Activated T-cell treated with anti-CD3 and anti-CD28 coated beads, Interleukin-2, amount 50 U/mL, for 72 hours (primary cell): Measurements from ENCODE around the gene RPS24. TPM values are rescaled to one million over a fixed set of nuclear protein-coding genes. Genes with fewer than 3 reads are reported as not detected.
"Not testable (repeated sequence)": the region's sequence is repeated elsewhere in the genome, so short reads cannot be mapped to it uniquely, and the experiment has no call there.

ENCODE experiments used
- ATAC-seq, 2 donors: fragments of 150-1000 bp; cut with Tn5 transposase; replicated peaks in 1 of 2; 2 replicates each; pipeline ENCODE4 v1.10.0; 2021; ENCODE audit warnings: moderate library complexity in 2 of 2, mild to moderate bottlenecking in 1 of 2
- DNase-seq, 2 donors: peaks; one replicate each; pipeline ENCODE4 v3.0.0; 2021 to 2022; ENCODE audit warnings: mixed read lengths in 1 of 2
- H3K27ac Mint-ChIP-seq: one replicate; pipeline ENCODE4 v1.8.0; 2022; ENCODE audit warnings: mild to moderate bottlenecking, moderate library complexity, mixed read lengths
- H3K27me3 Mint-ChIP-seq: one replicate; pipeline ENCODE4 v1.8.0; 2022; ENCODE audit warnings: low read depth, mixed read lengths
- H3K36me3 Mint-ChIP-seq, 2 donors: one replicate each; pipeline ENCODE4 v1.8.0; 2022; ENCODE audit warnings: mixed read lengths in 2 of 2, mild to moderate bottlenecking in 1 of 2; ENCODE audit not compliant: insufficient read depth in 2 of 2
- H3K4me1 Mint-ChIP-seq: one replicate; pipeline ENCODE4 v1.8.0; 2022; ENCODE audit warnings: low read depth, mixed read lengths
- H3K4me3 Mint-ChIP-seq, 2 donors: one replicate each; pipeline ENCODE4 v1.8.0; 2022; ENCODE audit warnings: mild to moderate bottlenecking in 2 of 2, mixed read lengths in 2 of 2, moderate library complexity in 2 of 2
- H3K9me3 Mint-ChIP-seq, 2 donors: one replicate each; pipeline ENCODE4 v1.8.0; 2022; ENCODE audit warnings: mixed read lengths in 2 of 2
- total RNA-seq, 2 donors: library from RNA; stranded (reverse); gene quantifications; one replicate each; pipeline ENCODE4 v1.2.3, GENCODE V29; 2022

RPS24 gene
- total RNA-seq, 2 donors from 2014 or later, result 1,385 to 1,724 TPM

DNA sequence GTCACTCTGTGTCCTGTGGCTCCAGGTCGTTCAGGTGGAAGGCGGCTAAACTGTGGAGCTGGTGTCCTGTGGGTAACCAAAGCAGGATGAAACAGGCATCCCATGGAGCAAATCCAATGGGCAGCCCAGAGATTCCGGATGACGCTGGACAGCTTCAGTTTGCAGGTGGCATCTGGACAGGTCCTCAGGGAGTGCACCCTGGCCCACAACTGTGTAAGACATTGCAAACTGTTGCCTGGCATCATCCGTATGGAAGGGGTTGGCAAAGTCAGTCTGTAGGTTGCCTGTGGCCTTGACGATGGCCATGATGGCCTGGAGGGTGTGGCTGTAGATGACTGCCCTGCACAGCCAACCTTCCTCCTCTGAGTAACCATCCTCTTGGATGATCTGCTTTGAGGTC is 35.5 kb downstream of the RPS24 start:
- Mint-ChIP-seq H3K4me3 (no peak overlapping the region), H3K36me3 (peaks cover under 1% of the 10 kb centered on the region in 2 donors), H3K27me3 (no peaks in the 10 kb centered on the region), H3K27ac (no peak overlapping the region), H3K9me3 (no peaks in the 10 kb centered on the region), H3K4me1 (no peaks in the 10 kb centered on the region)
- ATAC-seq (no peak), DNase-seq (no peak)

DNA sequence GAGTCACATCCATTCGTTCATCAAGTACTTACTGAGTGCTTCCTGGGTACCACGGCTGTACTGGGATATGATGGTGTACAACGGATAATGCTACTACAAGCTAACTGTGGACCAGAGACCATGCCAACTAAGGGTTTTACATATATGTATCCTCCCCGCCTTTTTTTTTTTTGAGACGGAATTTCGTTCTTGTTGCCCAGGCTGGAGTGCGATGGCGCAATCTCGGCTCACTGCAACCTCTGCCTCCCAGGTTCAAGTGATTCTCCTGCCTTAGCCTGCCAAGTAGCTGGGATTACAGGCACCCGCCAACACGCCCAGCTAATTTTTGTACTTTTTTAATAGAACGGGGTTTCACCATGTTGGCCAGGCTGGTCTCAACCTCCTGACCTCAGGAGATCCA is 36.4 kb downstream of the RPS24 start:
- not testable (repeated sequence) for ATAC-seq, H3K36me3 Mint-ChIP-seq, H3K27me3 Mint-ChIP-seq, H3K27ac Mint-ChIP-seq, H3K4me3 Mint-ChIP-seq, H3K4me1 Mint-ChIP-seq, DNase-seq, H3K9me3 Mint-ChIP-seq

DNA sequence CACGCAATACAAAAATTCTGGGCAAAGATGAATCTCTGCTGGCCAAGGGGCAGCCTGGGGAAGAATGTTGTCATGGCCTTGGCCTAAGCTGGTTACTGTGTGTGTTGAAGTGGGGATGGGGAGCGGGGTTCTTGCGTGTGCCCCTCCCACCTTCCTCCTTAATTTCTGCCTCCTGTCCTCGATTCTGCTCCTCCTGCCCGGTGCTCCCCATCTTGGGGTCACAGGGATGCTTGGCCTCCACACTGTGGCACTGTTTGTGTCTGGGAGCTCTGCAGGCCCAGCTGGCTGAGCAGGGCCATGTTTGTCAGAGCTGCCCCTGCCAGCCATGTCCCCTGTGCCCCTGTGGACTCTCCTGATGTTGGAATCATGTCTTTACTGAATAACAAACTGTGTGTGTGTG is 37.1 kb downstream of the RPS24 start:
- ATAC-seq (no peak), DNase-seq (no peak)
- Mint-ChIP-seq H3K4me1 (no peaks in the 10 kb centered on the region), H3K9me3 (peaks cover 0 to 3% of the 10 kb centered on the region in 2 donors), H3K36me3 (peaks cover 3% of the 10 kb centered on the region in 2 donors), H3K27me3 (no peaks in the 10 kb centered on the region), H3K4me3 (no peak overlapping the region), H3K27ac (no peak overlapping the region)

DNA sequence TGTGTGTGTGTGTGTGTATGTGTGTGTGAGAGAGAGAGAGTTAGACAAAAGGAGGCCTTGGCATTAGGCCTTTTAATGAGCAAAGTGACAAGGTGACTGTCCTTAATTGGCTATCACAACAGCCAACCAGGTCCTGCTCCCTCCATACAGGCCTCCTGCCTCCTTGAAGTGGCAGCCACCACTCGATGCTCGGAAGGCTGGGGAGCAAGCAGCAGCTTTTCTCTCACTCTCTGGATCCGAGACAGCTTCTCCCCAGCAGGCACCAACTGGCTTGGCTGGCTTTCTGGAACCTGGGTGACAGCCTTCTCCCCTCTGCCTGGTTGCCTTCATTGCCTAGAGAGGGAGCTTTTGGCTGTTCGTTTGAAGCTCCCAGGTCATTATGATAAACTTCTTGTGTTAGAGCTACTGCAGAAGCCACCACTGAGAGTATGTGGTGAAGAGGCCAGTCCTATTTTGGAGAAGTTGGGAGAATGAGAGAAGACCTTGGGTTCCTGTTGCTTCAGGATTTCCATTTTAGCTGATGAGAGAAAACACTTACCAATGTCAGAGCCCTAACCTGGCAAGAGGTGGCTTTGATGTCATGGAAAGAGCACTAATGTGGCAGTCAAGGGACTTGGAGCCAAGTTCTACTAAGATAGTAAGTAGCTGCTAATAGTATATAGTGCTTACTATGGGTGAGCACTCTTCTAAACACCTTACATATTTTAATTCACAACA is 37.6 kb downstream of the RPS24 start:
- peaks cover 3% of the 10 kb centered on the region in 2 donors for H3K36me3 Mint-ChIP-seq
- DNase-seq, result no peak

DNA sequence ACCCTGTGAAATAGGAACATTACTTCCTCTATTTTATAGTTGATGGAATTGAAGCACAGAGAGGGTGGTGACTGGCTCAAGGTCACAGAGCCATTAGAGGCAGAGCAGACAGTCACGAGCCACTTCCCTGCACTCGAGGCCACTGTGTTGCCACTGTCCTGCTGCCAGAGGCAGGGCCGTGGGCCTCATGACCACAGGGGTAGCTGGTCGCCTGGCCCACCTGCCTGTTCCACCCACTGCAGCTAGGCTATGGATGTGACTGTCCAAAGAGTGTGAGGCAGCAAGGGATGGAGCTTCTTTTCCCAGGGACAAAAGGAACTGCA is 38.2 kb downstream of the RPS24 start:
- H3K9me3 Mint-ChIP-seq, result peaks cover 0 to 3% of the 10 kb centered on the region in 2 donors
- H3K4me1 Mint-ChIP-seq, result no peaks in the 10 kb centered on the region
- ATAC-seq, result no peak
- no peak overlapping the region for H3K27ac Mint-ChIP-seq
- no peak overlapping the region for H3K4me3 Mint-ChIP-seq
- H3K27me3 Mint-ChIP-seq, result no peaks in the 10 kb centered on the region
- peaks cover 3% of the 10 kb centered on the region in 2 donors for H3K36me3 Mint-ChIP-seq
- DNase-seq, result no peak

More for the DNA sequence above, 37.6 kb downstream of the RPS24 start:
- H3K27me3 Mint-ChIP-seq, result no peaks in the 10 kb centered on the region
- H3K4me3 Mint-ChIP-seq, result no peak overlapping the region
- H3K9me3 Mint-ChIP-seq, result peaks cover 0 to 3% of the 10 kb centered on the region in 2 donors
- H3K4me1 Mint-ChIP-seq, result no peaks in the 10 kb centered on the region
- H3K27ac Mint-ChIP-seq, result no peak overlapping the region
- ATAC-seq, result no peak

DNA sequence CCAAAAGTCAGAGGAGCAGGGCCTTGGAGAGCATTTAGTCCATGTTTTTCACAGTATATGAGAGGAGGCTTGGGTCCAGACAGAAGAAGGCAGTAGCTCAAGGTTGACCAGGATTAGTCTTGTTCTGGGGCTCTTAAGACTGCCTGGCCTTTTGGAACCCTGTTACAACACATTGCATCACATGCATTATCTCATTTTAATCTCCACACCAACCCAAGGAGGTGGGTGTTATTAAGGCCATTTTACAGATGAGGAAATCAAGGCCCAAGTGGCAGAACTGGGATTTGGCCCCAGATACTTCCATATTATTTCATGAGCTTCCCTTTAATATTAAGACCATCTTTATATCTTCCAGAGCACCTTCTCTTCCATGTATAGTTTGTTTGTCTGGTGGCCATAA is 38.8 kb downstream of the RPS24 start:
- ATAC-seq, result no peak

DNA sequence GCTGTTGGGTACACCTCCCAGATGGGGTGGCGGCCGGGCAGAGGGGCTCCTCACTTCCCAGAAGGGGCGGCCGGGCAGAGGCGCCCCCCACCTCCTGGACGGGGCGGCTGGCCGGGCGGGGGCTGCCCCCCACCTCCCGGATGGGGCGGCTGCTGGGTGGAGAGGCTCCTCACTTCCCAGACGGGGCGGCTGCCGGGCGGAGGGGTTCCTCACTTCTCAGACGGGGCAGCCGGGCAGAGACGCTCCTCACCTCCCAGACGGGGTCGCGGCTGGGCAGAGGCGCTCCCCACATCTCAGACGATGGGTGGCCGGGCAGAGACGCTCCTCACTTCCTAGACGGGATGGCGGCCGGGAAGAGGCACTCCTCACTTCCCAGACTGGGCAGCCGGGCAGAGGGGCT is 42.1 kb downstream of the RPS24 start:
- ATAC-seq, H3K36me3 Mint-ChIP-seq, H3K4me3 Mint-ChIP-seq, H3K9me3 Mint-ChIP-seq, H3K4me1 Mint-ChIP-seq, H3K27me3 Mint-ChIP-seq, H3K27ac Mint-ChIP-seq, DNase-seq: not testable (repeated sequence)

More for the DNA sequence above, 38.8 kb downstream of the RPS24 start:
- H3K4me1 Mint-ChIP-seq, result no peaks in the 10 kb centered on the region
- DNase-seq, result no peak
- no peak overlapping the region for H3K27ac Mint-ChIP-seq
- H3K27me3 Mint-ChIP-seq, result no peaks in the 10 kb centered on the region
- H3K36me3 Mint-ChIP-seq, result peaks cover 3% of the 10 kb centered on the region in 2 donors
- no peak overlapping the region for H3K4me3 Mint-ChIP-seq
- peaks cover 0 to 3% of the 10 kb centered on the region in 2 donors for H3K9me3 Mint-ChIP-seq

DNA sequence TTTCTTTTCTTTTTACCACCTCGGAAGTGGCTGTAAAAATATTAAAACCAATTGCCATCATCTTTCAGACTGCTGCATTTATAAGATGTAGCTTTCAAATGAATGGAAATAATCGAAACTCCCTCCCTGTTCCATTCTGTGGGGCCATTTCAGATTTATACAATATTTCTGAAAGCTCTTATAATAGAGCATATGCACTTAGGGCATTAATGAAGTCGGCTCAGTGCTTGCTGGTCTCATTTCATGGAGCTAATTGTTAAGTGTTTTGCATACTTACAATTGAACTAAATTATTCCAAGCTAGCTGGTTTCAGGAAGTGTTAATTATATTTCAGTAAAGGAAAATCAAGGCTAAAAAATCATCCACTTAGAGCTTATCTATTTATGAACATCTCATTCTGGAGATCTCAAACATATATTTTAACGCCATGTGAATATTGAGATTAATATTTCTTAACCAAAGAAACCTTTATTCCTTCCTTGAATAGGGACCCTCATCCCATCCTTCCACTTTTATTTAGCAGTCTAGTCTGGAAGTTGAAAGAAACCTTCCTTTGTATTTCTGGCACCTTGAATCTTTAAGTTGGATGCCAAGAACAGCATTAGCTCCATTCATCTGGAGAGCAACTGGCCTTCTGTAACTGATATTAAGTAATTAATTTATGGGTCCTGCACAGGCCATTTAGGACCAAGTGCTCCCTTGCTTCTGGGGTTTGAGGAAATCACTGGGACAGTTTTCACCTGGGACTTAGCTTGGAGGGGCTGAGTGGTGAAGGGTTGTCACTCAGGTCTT is 45.1 kb downstream of the RPS24 start:
- Mint-ChIP-seq H3K27ac (no peak overlapping the region), H3K9me3 (peaks cover 0 to 3% of the 10 kb centered on the region in 2 donors), H3K36me3 (peaks cover 3% of the 10 kb centered on the region in 2 donors), H3K4me1 (no peaks in the 10 kb centered on the region), H3K4me3 (no peak overlapping the region), H3K27me3 (no peaks in the 10 kb centered on the region)
- DNase-seq (no peak), ATAC-seq (no peak)

DNA sequence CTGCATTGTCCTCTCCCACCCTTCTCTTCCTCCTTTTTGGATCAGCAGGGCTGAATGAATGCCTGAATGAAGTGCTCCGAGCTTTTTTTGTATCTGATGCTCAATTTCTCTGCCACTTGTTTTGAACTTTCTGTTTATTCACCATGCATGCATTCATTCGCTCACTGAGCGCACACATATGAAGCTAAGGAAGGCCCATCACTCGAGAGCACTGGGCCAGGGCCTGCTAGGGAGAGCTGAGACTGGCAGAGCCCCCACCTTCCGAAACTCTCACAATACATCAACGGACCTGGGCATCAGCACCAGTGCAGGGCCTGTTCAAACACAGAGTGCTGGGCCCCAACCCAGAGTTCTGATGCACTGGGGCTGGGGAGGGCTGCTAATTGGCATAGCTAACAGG is 45.7 kb downstream of the RPS24 start:
- Mint-ChIP-seq H3K4me1 (no peaks in the 10 kb centered on the region), H3K27ac (no peak overlapping the region), H3K9me3 (peaks cover 0 to under 1% of the 10 kb centered on the region in 2 donors), H3K4me3 (no peak overlapping the region), H3K36me3 (no peaks in the 10 kb centered on the region), H3K27me3 (no peaks in the 10 kb centered on the region)
- no peak for ATAC-seq
- DNase-seq, result no peak

DNA sequence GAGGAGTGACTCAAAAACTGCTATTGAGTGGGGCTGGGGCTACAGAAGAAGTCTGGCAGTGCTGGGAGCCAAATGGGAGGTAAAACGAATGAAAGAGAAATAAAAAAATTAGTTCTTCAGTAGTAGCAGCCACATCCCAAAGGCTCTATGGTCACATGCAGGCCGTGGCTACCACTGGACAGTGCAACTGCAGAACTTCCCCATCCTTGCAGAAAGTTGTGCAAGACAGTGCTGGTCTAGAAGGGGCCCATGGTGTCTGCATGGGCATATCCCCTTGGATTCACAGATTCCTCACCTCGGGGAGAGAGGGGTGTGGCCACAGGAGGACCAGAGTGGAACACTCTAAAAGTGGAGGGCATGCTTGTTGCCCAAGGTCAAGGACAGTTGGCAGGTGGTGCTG is 47.6 kb downstream of the RPS24 start:
- ATAC-seq, result no peak
- no peak overlapping the region for H3K27ac Mint-ChIP-seq
- no peak for DNase-seq
- no peaks in the 10 kb centered on the region for H3K36me3 Mint-ChIP-seq
- H3K27me3 Mint-ChIP-seq, result no peaks in the 10 kb centered on the region
- no peaks in the 10 kb centered on the region for H3K4me1 Mint-ChIP-seq
- H3K9me3 Mint-ChIP-seq, result no peaks in the 10 kb centered on the region
- no peak overlapping the region for H3K4me3 Mint-ChIP-seq

DNA sequence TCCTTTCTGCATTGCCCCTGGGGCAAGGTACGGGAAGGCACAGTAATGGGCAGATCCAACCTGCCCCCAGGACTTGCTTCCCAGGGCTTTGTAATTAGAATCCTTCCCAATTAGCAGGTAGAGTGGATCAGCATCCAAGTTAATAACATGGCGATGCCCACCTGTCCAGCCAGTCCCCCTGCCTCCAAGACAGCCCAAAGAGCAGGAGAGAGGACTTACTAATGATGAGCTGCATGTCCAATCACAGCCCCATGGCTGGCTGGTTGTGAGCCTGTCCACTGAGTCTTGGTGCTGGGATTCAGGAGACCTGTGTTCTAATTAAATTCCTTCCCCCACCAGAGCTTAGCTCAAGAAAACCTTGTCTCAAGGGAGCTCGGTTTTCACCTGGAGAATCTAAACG is 49.0 kb downstream of the RPS24 start:
- H3K9me3 Mint-ChIP-seq, result no peaks in the 10 kb centered on the region
- H3K4me1 Mint-ChIP-seq, result no peaks in the 10 kb centered on the region
- no peaks in the 10 kb centered on the region for H3K36me3 Mint-ChIP-seq
- ATAC-seq, result no peak
- no peak for DNase-seq
- peaks cover 8% of the 10 kb centered on the region for H3K27me3 Mint-ChIP-seq
- H3K27ac Mint-ChIP-seq, result no peak overlapping the region
- H3K4me3 Mint-ChIP-seq, result no peak overlapping the region
